Keratinocyte (primary cell): ENCODE data around the gene ACOXL. TPM values are rescaled to one million over a fixed set of nuclear protein-coding genes. Genes with fewer than 3 reads are reported as not detected.

Source experiments
- DNase-seq: peaks from one replicate; pipeline ENCODE4 v3.0.0-alpha.2; 2011; ENCODE audit warnings: low read depth, missing footprints, low spot score
- FAIRE-seq: peaks from 2 replicates; lab custom pipeline; 2011; peaks lifted over from hg19 to GRCh38; lab: Jason Lieb, UNC
- H2AFZ ChIP-seq: 2 replicates; pipeline ENCODE4 v1.6.0; 2012; ENCODE audit warnings: low read length, control low read depth, inconsistent platforms; ENCODE audit not compliant: control insufficient read depth
- H3K27ac ChIP-seq: 2 replicates; pipeline ENCODE4 v1.5.1; 2011; ENCODE audit warnings: low read length; ENCODE audit not compliant: control insufficient read depth, insufficient read depth
- H3K27me3 ChIP-seq: 3 replicates; pipeline ENCODE4 v1.6.0; 2011; ENCODE audit warnings: low read length; ENCODE audit not compliant: control insufficient read depth, insufficient read depth; ENCODE audit errors: extremely low read depth
- H3K36me3 ChIP-seq, 2 experiments: 2 replicates in 1 of 2; 3 replicates in 1 of 2; pipeline ENCODE4 v1.5.1; 2011; ENCODE audit warnings: low read length in 2 of 2, mild to moderate bottlenecking in 1 of 2; ENCODE audit not compliant: control insufficient read depth in 2 of 2, insufficient read depth in 2 of 2; ENCODE audit errors: extremely low read depth in 1 of 2
- H3K4me1 ChIP-seq: 3 replicates; pipeline ENCODE4 v1.5.1; 2011; ENCODE audit warnings: low read length; ENCODE audit not compliant: control insufficient read depth, insufficient read depth; ENCODE audit errors: extremely low read depth
- H3K4me2 ChIP-seq: 3 replicates; pipeline ENCODE4 v1.6.0; 2011; ENCODE audit warnings: low read depth, low read length; ENCODE audit not compliant: control insufficient read depth, insufficient read depth; ENCODE audit errors: extremely low read depth
- H3K4me3 ChIP-seq, 3 experiments: fragments of 200-600 bp in 1 of 3; sonication (generic) in 1 of 3; 2 replicates in 2 of 3; 3 replicates in 1 of 3; pipeline ENCODE4 v1.5.1; 2011 to 2016; ENCODE audit warnings: low read length in 3 of 3, mild to moderate bottlenecking in 3 of 3, control low read depth in 2 of 3, inconsistent platforms in 1 of 3, low read depth in 1 of 3, mixed read lengths in 1 of 3, mixed run types in 1 of 3, moderate library complexity in 1 of 3; ENCODE audit not compliant: control insufficient read depth in 2 of 3, insufficient read depth in 2 of 3; ENCODE audit errors: extremely low read depth in 1 of 3
- H3K79me2 ChIP-seq: 2 replicates; pipeline ENCODE4 v1.6.0; 2012; ENCODE audit warnings: low read length; ENCODE audit not compliant: control insufficient read depth, insufficient read depth
- H3K9ac ChIP-seq: 3 replicates; pipeline ENCODE4 v1.6.0; 2011; ENCODE audit warnings: low read length; ENCODE audit not compliant: control insufficient read depth, insufficient read depth; ENCODE audit errors: extremely low read depth
- H3K9me1 ChIP-seq: 3 replicates; pipeline ENCODE4 v1.6.0; 2011; ENCODE audit warnings: low read length; ENCODE audit not compliant: control insufficient read depth, insufficient read depth; ENCODE audit errors: extremely low read depth
- H3K9me3 ChIP-seq: 2 replicates; pipeline ENCODE4 v1.5.1; 2012; ENCODE audit warnings: low read depth, low read length; ENCODE audit not compliant: control insufficient read depth
- H4K20me1 ChIP-seq: 3 replicates; pipeline ENCODE4 v1.6.0; 2011; ENCODE audit warnings: low read length; ENCODE audit not compliant: control insufficient read depth, insufficient read depth; ENCODE audit errors: extremely low read depth
- EZH2 ChIP-seq: IDR thresholded peaks from one replicate; pipeline ENCODE4 v1.6.1; 2012; ENCODE audit warnings: inconsistent platforms, mild to moderate bottlenecking, low read length, moderate library complexity
- dilution Hi-C: fragments of 300-500 bp; cut with MboI; formaldehyde crosslinking; loops from one replicate; pipeline ENCODE4 v1.7.0; 2020; ENCODE audit warnings: low sequenced_read_pairs; ENCODE audit not compliant: extremely low pct_ligation_motif_present
- polyA plus RNA-seq, 5 experiments: library from polyadenylated mRNA; depleted of rRNA in 3 of 5; stranded (reverse) in 3 of 5; stranded (forward) in 1 of 5; unstranded in 1 of 5; fragments of >200 nt; gene quantifications; 1 replicate in 1 of 5; 2 replicates in 3 of 5; 3 replicates in 1 of 5; pipeline versions ENCODE4 v1.2.1 to v1.2.3, GENCODE V29; 2011 to 2012; ENCODE audit warnings: missing spikeins in 2 of 5, low read depth in 1 of 5, low replicate concordance in 1 of 5
- TF ChIP-seq, protein P1 (sequence below), 3 experiments: IDR thresholded peaks in 1 of 3; conservative IDR thresholded peaks in 1 of 3; optimal IDR thresholded peaks in 1 of 3; 2 replicates in 2 of 3; 3 replicates in 1 of 3; pipeline versions ENCODE3 to v1.5.1; 2011; ENCODE audit warnings: low read length in 3 of 3, mild to moderate bottlenecking in 3 of 3, moderate library complexity in 2 of 3, control low read depth in 1 of 3, inconsistent platforms in 1 of 3; ENCODE audit not compliant: insufficient read depth in 2 of 3; ENCODE audit errors: extremely low read depth in 1 of 3

ACOXL gene
- polyA plus RNA-seq, 1 donor (not counting 4 experiments of a cell fraction or from before 2014, with no cell fraction given) = 0.04 TPM

DNA sequence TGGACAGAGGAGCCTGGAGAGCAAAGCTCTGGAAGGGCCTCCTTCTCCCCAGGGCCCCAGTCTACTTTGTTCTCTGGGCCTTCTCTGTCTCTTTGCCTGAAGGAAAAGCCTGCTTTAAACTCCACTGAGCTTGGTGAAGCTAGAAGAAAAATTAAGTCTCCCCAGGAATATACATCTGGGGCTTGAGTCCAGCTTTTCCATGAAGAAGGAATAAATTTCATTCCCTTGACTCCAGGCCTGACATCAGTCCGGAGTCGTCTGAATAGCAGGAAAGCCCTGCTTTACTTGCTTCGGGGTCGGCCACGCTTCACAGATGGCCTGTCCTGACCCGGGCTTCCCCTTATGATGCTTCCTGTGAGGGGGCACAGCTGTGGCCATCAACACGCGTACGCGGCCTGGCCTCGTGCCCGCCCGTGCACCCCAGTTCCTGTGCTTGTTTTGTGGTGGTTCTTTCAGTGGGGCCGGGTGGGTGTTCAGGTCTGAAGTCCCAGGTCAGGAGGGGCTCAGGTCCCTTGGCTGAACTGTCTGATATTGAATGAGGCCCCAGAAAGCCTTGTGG is 73.6 kb downstream of the ACOXL start:
- TF ChIP-seq, protein P1, sequence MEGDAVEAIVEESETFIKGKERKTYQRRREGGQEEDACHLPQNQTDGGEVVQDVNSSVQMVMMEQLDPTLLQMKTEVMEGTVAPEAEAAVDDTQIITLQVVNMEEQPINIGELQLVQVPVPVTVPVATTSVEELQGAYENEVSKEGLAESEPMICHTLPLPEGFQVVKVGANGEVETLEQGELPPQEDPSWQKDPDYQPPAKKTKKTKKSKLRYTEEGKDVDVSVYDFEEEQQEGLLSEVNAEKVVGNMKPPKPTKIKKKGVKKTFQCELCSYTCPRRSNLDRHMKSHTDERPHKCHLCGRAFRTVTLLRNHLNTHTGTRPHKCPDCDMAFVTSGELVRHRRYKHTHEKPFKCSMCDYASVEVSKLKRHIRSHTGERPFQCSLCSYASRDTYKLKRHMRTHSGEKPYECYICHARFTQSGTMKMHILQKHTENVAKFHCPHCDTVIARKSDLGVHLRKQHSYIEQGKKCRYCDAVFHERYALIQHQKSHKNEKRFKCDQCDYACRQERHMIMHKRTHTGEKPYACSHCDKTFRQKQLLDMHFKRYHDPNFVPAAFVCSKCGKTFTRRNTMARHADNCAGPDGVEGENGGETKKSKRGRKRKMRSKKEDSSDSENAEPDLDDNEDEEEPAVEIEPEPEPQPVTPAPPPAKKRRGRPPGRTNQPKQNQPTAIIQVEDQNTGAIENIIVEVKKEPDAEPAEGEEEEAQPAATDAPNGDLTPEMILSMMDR (optimal IDR thresholded peaks at IDR 0.05 in 1 of 3, IDR thresholded peaks at IDR 0.05 in 1 of 3, conservative IDR thresholded peaks at IDR 0.05 in 1 of 3; ENCODE audit: extremely low read depth in 1 of 3, insufficient read depth in 2 of 3, low read length in 3 of 3) = no peak
- no peak for TF ChIP-seq EZH2
- H3K9me3 ChIP-seq = no peaks in the 10 kb centered on the region
- no peaks in the 10 kb centered on the region for H3K9me1 ChIP-seq
- H3K4me3 ChIP-seq = no peak overlapping the region
- no peak overlapping the region for H3K4me2 ChIP-seq
- no peaks in the 10 kb centered on the region for H4K20me1 ChIP-seq
- H3K9ac ChIP-seq = no peak overlapping the region
- no peak for DNase-seq
- H3K36me3 ChIP-seq = no peaks in the 10 kb centered on the region
- no peak for FAIRE-seq
- H3K4me1 ChIP-seq = no peaks in the 10 kb centered on the region
- no peak overlapping the region for H3K27ac ChIP-seq
- no peak overlapping the region for H2AFZ ChIP-seq
- no peaks in the 10 kb centered on the region for H3K79me2 ChIP-seq
- peaks cover 15% of the 10 kb centered on the region for H3K27me3 ChIP-seq
- dilution Hi-C loops = no loop called here

DNA sequence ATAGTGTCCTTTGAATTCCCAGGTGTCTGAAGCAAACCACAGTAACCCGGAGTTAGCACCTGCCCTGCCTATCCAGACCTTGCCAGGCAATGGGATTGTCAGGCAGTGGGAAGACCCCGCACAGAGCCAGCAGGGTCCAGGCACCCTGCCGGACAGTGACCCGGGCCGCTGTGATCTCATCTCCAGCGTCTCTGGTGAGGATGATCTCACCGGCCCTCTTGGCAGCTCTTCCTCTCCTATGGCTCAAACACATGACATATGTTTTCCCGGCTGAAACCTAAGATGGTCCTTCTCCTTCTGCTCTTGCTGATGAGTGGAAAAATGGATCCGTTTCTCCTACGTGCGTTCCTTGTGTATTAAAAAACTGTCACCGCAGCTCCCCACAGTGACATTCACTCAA is 75.1 kb downstream of the ACOXL start:
- Histone ChIP-seq H3K9ac (no peak overlapping the region), H3K9me3 (no peaks in the 10 kb centered on the region), H3K27me3 (peaks cover 9% of the 10 kb centered on the region), H3K9me1 (no peaks in the 10 kb centered on the region), H3K4me3 (no peak overlapping the region), H3K4me2 (no peak overlapping the region), H2AFZ (no peak overlapping the region), H3K79me2 (no peaks in the 10 kb centered on the region), H3K27ac (no peak overlapping the region), H4K20me1 (no peaks in the 10 kb centered on the region), H3K4me1 (no peaks in the 10 kb centered on the region), H3K36me3 (no peaks in the 10 kb centered on the region)
- DNase-seq (no peak), FAIRE-seq (no peak)
- dilution Hi-C loops = no loop called here
- no peak for TF ChIP-seq EZH2
- TF ChIP-seq, protein P1 (optimal IDR thresholded peaks at IDR 0.05 in 1 of 3, IDR thresholded peaks at IDR 0.05 in 1 of 3, conservative IDR thresholded peaks at IDR 0.05 in 1 of 3; ENCODE audit: extremely low read depth in 1 of 3, insufficient read depth in 2 of 3, low read length in 3 of 3) = no peak
